Spinal cord (tissue), 10 donors: ENCODE results near the gene STXBP3. TPM values are rescaled to one million over a fixed set of nuclear protein-coding genes. Genes with fewer than 3 reads are reported as not detected.

ENCODE experiments used
- DNase-seq, 6 donors: peaks; one replicate each; pipeline versions ENCODE4 v3.0.0 to v3.0.0-alpha.2; 2013 to 2015; ENCODE audit warnings: low spot score in 6 of 6, low read depth in 4 of 6
- H3K27ac ChIP-seq: one replicate; pipeline ENCODE4 v1.5.1; 2013; ENCODE audit warnings: low read depth, low read length, control low read depth
- H3K27me3 ChIP-seq: one replicate; pipeline ENCODE4 v1.6.1; 2013; ENCODE audit warnings: low read length; ENCODE audit not compliant: control insufficient read depth, insufficient read depth
- H3K36me3 ChIP-seq: one replicate; pipeline ENCODE4 v1.6.1; 2013; ENCODE audit warnings: low read length; ENCODE audit not compliant: control insufficient read depth, insufficient read depth
- H3K4me1 ChIP-seq: one replicate; pipeline ENCODE4 v1.6.1; 2013; ENCODE audit warnings: low read length; ENCODE audit not compliant: control insufficient read depth, insufficient read depth
- H3K4me3 ChIP-seq: one replicate; pipeline ENCODE4 v1.5.1; 2013; ENCODE audit warnings: low read depth, low read length, control low read depth
- H3K9me3 ChIP-seq: one replicate; pipeline ENCODE4 v1.6.1; 2013; ENCODE audit warnings: low read length; ENCODE audit not compliant: control insufficient read depth, insufficient read depth
- WGBS: methylation state at CpG from one replicate; pipeline ENCODE4 v1.1.5; 2013; ENCODE audit warnings: missing lambda C conversion rate; ENCODE audit not compliant: insufficient coverage; 5-methylcytosine and 5-hydroxymethylcytosine counted together
- polyA plus RNA-seq, 2 donors: library from polyadenylated mRNA; unstranded; fragments of 120-200 nt; gene quantifications; one replicate each; pipeline ENCODE4 v1.2.1, GENCODE V29; 2013; ENCODE audit not compliant: insufficient read length in 2 of 2
- total RNA-seq, 2 donors: library from RNA; depleted of rRNA in 1 of 2; stranded (reverse); fragments of 120-200 nt in 1 of 2; fragments of >200 nt in 1 of 2; gene quantifications; one replicate each; pipeline versions ENCODE4 v1.2.3 to v1.2.4, GENCODE V29; 2013 to 2014
- donor health status: healthy.

Gene STXBP3
- total and polyA plus RNA-seq, 4 donors: 45.9 to 85.7 (median 52.5) TPM

DNA sequence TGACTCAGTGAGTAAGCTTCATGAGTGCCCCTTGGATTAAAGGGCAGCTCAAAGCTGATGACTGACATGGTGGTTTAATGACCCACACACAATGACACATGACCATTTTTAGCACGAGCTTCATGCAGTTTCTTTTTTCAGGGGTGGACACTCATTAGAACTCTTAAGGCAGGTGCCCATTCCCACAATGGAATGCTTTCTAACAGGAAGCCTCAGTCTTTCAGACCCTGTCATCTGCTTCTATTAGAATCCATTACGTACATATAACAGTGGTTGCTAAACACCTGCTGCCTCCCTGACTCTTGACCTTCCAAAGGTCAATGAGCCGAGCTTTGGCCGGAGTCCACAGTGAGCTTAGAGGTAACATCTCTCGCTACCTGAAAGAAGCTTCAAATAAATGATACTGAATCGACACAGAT, 83.0 kb downstream of the STXBP3 start:
- no peaks in the 10 kb centered on the region for H3K9me3 ChIP-seq
- H3K4me3 ChIP-seq: no peak overlapping the region
- peaks cover 12% of the 10 kb centered on the region for H3K4me1 ChIP-seq
- H3K27me3 ChIP-seq: no peaks in the 10 kb centered on the region
- WGBS: 50% methylated on average over 3 of the region's 6 CpGs
- DNase-seq: no peak
- peaks cover under 1% of the 10 kb centered on the region for H3K36me3 ChIP-seq
- H3K27ac ChIP-seq: no peak overlapping the region

DNA sequence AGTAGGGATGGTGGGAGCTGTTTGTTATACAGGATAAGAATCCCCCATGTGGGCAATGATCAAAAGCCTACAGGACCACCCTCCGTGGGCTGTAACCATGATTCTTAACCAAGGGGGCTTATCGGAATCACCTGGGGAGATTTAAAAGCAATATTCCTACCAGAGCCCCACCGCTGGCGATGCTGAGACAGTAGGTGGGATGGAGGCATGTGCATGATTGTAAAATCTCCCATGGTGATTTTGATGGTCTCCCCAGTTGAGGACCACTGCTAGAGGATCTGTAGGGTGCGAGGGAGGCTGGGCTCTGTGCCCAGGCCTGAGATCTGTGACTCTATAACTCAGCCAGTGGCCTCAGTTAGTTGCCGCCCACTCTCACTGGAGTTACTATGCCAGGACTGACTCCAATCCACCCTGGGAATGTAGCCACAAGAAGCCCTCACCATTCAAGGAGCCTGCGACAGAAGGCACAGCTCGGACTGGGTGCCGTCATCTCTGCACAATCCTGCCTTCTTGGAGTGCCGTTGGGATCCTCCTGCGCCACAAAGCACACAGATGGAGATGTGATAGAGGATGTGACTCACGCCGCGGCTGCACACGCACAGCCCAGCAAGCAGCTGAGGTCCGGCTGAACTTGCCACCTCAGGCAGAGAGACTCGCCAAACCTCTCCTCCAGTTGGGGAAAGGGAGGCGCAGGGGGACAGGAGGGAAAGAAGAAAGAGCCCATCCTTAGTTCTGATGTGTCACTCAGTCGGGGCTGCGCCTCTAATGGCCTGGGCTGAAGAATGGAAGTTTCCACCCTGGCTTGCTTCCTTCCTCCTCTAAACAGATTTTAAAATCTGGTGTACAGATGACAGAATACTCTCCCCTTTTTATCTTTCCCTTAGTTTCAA, 83.9 kb downstream of the STXBP3 start:
- DNase-seq: no peak
- H3K4me1 ChIP-seq: peaks cover 12% of the 10 kb centered on the region
- H3K9me3 ChIP-seq: no peaks in the 10 kb centered on the region
- H3K36me3 ChIP-seq: peaks cover 3% of the 10 kb centered on the region
- no peaks in the 10 kb centered on the region for H3K27me3 ChIP-seq
- H3K4me3 ChIP-seq: no peak overlapping the region
- no peak overlapping the region for H3K27ac ChIP-seq
- WGBS: 70% methylated on average over 13 of the region's 20 CpGs

DNA sequence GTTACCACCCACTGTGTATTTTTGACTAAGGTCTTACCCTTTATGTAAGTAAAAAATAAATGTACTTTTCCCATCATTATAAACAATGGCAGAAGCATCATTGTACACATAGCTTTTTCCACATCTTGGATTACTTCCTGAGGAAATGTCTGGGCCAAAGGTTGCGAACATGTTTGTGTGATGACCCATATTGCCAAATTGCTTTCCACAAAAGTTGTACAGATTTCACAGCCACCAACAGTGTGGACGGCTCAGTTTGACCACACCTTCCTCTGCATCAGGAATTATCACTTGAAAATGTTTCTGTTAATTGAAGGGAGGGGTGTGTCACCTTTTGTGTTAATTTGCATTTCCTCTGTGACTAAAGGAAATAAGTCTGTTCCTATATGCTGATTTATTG, 84.8 kb downstream of the STXBP3 start:
- Histone ChIP-seq H3K4me1 (peaks cover 12% of the 10 kb centered on the region), H3K27ac (no peak overlapping the region), H3K36me3 (peaks cover 3% of the 10 kb centered on the region), H3K4me3 (no peak overlapping the region), H3K27me3 (no peaks in the 10 kb centered on the region), H3K9me3 (no peaks in the 10 kb centered on the region)
- 72% methylated on average over 2 of the region's 2 CpGs for WGBS
- no peak for DNase-seq

DNA sequence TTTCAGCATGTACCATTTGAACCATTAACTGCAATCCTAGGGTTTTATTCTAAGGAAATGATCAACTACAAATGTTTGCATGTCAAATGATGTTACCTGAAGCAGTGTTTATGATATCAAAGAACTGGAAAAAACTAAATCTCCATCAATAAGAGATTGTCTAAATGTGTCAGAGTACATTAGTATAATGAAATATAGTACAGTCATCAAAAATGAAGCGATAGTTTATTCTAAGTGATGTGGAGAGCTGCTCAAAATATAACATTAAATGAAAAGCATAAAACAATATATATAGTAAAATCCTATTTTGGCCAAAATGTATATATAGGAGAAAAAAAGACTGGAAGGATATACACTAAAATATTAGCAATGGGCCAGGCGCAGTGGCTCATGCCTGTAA, 86.5 kb downstream of the STXBP3 start:
- WGBS: no CpG with 5 or more reads among the region's 2 CpGs
- Histone ChIP-seq H3K4me3 (no peak overlapping the region), H3K27ac (no peak overlapping the region), H3K9me3 (no peaks in the 10 kb centered on the region), H3K36me3 (peaks cover 3% of the 10 kb centered on the region), H3K4me1 (peaks cover 12% of the 10 kb centered on the region), H3K27me3 (no peaks in the 10 kb centered on the region)
- DNase-seq: no peak

DNA sequence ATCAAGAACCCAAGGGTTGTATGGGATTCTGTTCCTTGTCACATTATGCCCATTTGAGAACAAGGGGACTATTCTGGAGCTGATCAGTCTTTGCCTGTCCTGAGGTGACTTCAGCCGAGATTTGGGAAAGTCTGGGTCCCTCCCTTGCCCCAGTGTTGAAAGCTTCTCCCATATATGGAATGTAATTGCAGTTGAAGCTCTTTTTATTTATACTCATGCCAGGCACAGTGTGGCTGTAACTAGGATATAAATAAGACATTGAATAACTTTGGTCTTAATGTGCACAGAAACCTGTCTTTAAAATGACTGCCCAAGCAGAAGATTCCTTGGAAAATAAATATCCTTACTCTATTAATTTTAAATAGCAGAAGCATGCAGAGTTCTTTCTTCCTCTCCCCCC, 95.2 kb downstream of the STXBP3 start:
- DNase-seq: no peak
- H3K4me3 ChIP-seq: no peak overlapping the region
- no peaks in the 10 kb centered on the region for H3K4me1 ChIP-seq
- H3K36me3 ChIP-seq: no peaks in the 10 kb centered on the region
- WGBS: no CpG with 5 or more reads among the region's 1 CpG
- H3K9me3 ChIP-seq: no peaks in the 10 kb centered on the region
- H3K27ac ChIP-seq: no peak overlapping the region
- H3K27me3 ChIP-seq: no peaks in the 10 kb centered on the region

DNA sequence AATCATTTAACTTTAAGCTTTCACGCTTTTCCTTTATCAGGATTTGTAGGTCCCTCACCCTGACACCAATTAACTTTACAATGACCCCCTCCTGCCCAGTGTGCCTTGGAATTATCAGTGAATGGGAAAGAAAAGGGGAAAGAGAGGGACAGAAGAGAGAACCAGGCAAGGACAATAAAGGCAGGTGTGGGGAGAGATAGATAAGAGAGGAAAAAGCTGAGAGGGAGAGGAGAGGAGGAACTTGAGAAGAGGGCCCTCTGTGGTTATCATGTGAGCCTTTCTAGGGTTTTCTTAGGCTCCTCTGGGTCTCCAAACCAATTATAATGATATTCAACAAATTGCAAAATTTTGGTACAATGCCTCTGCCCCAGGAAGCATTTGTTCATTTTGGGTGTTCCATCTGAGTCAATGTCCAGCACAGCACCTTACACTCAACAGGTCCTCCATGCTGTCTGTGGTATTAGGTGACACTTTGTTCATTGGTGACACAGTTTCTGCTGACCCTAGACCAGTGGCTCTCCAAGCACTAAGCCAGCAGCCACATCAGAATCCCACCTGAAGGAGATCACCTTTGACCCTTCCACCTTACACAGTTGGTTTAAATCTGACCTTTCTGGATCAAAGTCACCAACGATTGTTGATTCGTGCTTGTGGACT, 96.2 kb downstream of the STXBP3 start:
- DNase-seq: no peak
- Histone ChIP-seq H3K27ac (no peak overlapping the region), H3K9me3 (no peaks in the 10 kb centered on the region), H3K4me3 (no peak overlapping the region), H3K4me1 (no peaks in the 10 kb centered on the region), H3K27me3 (no peaks in the 10 kb centered on the region), H3K36me3 (no peaks in the 10 kb centered on the region)
- WGBS: 96% methylated on average over 2 of the region's 3 CpGs

DNA sequence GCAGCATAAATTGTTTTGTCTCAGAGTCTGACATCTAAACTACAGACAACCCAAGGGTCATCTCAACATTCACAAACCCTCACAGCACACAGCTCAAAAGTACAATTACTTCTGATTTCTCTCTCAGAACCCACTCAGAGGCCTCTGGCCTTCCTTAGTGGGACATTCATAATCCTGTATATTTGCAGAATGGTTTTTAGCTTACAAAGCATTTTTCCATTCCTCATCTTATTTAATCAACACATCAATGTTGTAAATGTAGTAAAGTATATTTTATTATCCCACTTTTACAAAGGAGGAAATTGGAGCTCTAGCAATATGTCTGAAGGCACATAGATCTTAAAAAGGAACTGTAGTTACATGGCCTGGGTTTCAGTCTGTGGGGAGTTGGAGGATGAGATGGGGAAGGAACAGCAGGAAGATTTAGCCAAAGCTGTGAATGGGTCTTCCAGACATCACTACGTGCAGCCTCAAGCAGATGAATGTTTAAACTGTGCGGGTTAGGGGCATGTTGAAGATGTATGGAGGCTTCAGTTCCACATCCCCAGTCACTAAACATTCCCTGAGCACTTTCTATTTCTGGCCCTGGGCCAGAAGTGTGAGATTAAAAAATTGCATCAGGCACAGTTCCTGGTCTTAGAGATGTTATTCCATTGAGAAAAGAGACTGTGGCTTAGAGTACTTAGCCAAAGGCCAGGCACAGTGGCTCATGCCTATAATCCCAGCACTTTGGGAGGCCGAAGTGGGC, 97.1 kb downstream of the STXBP3 start:
- H3K36me3 ChIP-seq: no peaks in the 10 kb centered on the region
- no peaks in the 10 kb centered on the region for H3K4me1 ChIP-seq
- no CpG with 5 or more reads among the region's 3 CpGs for WGBS
- H3K27me3 ChIP-seq: no peaks in the 10 kb centered on the region
- no peak overlapping the region for H3K27ac ChIP-seq
- DNase-seq: peak in 1 of 6 donors; percentile 49
- no peaks in the 10 kb centered on the region for H3K9me3 ChIP-seq
- H3K4me3 ChIP-seq: no peak overlapping the region

DNA sequence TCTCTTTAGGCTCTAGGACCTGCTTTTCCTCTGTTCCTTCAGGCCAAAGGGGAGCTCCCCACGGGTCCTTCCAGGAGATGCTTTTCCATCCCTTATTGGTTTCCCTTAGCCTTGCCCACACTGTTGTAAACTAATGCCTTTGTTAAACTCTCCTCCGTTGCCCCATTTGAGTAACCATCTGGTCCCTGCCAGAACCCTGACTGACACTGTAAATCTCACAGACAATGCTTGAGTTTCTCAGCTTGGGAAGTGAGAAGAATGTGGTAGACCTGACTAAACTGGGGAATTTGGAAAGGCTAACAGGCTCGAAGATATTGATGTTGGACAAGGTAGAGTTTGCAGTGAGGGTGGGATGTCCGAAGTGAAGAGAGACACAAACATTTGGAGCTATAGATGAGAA, 99.0 kb downstream of the STXBP3 start:
- no peaks in the 10 kb centered on the region for H3K9me3 ChIP-seq
- no peaks in the 10 kb centered on the region for H3K36me3 ChIP-seq
- no peaks in the 10 kb centered on the region for H3K27me3 ChIP-seq
- no peaks in the 10 kb centered on the region for H3K4me1 ChIP-seq
- WGBS: 70% methylated on average over 3 of the region's 4 CpGs
- DNase-seq: peak in 1 of 6 donors; percentile 44
- no peak overlapping the region for H3K4me3 ChIP-seq
- H3K27ac ChIP-seq: no peak overlapping the region

DNA sequence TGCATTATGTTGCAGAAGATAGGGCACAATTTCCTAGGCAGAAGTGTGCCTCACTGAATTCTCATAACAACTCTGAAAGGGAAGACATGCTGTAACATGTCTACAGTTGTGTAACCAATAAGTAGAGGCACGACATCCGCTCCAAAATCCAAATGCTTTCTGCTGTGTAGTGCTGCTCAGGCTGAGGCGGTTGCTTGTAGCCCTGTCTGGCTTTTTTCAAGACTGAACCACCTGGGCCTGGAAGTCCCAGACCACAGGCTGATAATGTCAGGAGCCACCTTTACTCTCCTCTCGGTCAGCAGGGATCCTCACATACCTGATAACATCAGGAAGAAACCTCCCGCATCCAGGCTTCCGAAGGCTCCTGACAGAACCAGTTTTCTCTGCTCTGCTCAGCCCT, 99.5 kb downstream of the STXBP3 start:
- no peaks in the 10 kb centered on the region for H3K36me3 ChIP-seq
- DNase-seq: no peak
- no peaks in the 10 kb centered on the region for H3K4me1 ChIP-seq
- no peak overlapping the region for H3K27ac ChIP-seq
- H3K27me3 ChIP-seq: no peaks in the 10 kb centered on the region
- no peak overlapping the region for H3K4me3 ChIP-seq
- no peaks in the 10 kb centered on the region for H3K9me3 ChIP-seq
- 97% methylated on average over 6 of the region's 6 CpGs for WGBS
